HG03457 (cell line): ENCODE data around the gene NEDD4L.

Experiments used
- ATAC-seq: cut with Tn5 transposase; IDR thresholded peaks from one replicate; pipeline ENCODE4 v1.9.1; 2021; ENCODE audit warnings: moderate number of reproducible peaks; ENCODE audit not compliant: unreplicated experiment

Gene NEDD4L

GRCh38 chr18:58228176-58228575, 184.2 kb downstream of the NEDD4L start:
- ATAC-seq: no peak

- no peak for ATAC-seq
These were observed 184.7 kb downstream of the NEDD4L start for GRCh38 chr18:58228762-58229161.

- no peak for ATAC-seq
These were observed 185.1 kb downstream of the NEDD4L start for GRCh38 chr18:58229162-58229561.

- no peak for ATAC-seq
These were observed 186.6 kb downstream of the NEDD4L start for GRCh38 chr18:58230438-58231179.

GRCh38 chr18:58231930-58232329, 187.9 kb downstream of the NEDD4L start:
- no peak for ATAC-seq

- ATAC-seq: no peak
These were observed 188.6 kb downstream of the NEDD4L start for GRCh38 chr18:58232668-58233067.

GRCh38 chr18:58234359-58234741, 190.3 kb downstream of the NEDD4L start:
- no peak for ATAC-seq

- ATAC-seq: no peak
These were observed 191.0 kb downstream of the NEDD4L start for GRCh38 chr18:58235001-58235436.

- no peak for ATAC-seq
These were observed 195.9 kb downstream of the NEDD4L start for GRCh38 chr18:58239879-58240278.

GRCh38 chr18:58241026-58241679, 197.1 kb downstream of the NEDD4L start:
- no peak for ATAC-seq

- ATAC-seq: no peak
These were observed 197.9 kb downstream of the NEDD4L start for GRCh38 chr18:58241877-58242276.

- no peak for ATAC-seq
These were observed 198.4 kb downstream of the NEDD4L start for GRCh38 chr18:58242435-58242834.

GRCh38 chr18:58242968-58243367, 198.9 kb downstream of the NEDD4L start:
- ATAC-seq: no peak

- ATAC-seq: no peak
These were observed 199.4 kb downstream of the NEDD4L start for GRCh38 chr18:58243401-58243800.

- no peak for ATAC-seq
These were observed 203.4 kb downstream of the NEDD4L start for GRCh38 chr18:58247363-58247834.

- ATAC-seq: no peak
These were observed 205.7 kb downstream of the NEDD4L start for GRCh38 chr18:58249712-58250111.

- no peak for ATAC-seq
These were observed 207.4 kb downstream of the NEDD4L start for GRCh38 chr18:58251416-58251815.

- ATAC-seq: no peak
These were observed 208.1 kb downstream of the NEDD4L start for GRCh38 chr18:58252166-58252565.

- no peak for ATAC-seq
These were observed 209.3 kb downstream of the NEDD4L start for GRCh38 chr18:58253318-58253717.

GRCh38 chr18:58253871-58254270, 209.8 kb downstream of the NEDD4L start:
- no peak for ATAC-seq

- ATAC-seq: no peak
These were observed 211.0 kb downstream of the NEDD4L start for GRCh38 chr18:58254873-58255511.
